ENCODE data around the gene MOGAT3.
A peak's percentile ranks its signal among the peaks of the same experiment; 100 is the strongest.

MOGAT3 gene

DNA sequence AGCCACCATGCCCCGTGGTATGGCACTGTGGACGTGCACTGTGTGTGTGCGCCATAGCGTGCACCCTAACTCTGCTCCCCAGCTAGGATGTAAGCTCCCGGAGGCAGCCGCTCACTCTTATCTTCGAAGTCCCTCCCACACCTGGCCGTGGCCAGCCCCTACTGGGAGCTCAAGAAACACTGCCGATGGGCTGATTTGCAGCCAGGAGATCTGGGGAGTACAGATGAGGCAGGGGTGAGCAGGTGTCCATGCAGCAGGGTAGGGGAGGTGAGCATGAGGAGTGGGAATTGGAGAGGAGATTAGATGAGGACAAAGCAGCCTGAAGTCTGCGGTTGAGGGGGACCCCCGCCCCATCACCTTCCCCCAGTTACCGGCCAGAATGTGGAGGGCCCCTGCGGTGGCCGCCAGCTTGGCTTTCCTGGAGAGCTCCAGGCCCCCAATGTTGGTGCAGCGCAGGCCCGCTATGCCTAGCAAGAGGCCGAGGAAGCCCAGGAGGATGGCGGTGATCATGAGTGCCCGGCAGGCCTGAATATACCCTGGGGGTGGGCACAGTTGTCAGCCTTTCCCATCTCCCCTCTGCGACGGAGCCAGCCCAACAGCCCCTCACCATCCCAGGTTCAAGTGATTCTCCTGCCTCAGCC lies 33.2 kb upstream of the MOGAT3 start:
- DNase-seq = no peak

DNA sequence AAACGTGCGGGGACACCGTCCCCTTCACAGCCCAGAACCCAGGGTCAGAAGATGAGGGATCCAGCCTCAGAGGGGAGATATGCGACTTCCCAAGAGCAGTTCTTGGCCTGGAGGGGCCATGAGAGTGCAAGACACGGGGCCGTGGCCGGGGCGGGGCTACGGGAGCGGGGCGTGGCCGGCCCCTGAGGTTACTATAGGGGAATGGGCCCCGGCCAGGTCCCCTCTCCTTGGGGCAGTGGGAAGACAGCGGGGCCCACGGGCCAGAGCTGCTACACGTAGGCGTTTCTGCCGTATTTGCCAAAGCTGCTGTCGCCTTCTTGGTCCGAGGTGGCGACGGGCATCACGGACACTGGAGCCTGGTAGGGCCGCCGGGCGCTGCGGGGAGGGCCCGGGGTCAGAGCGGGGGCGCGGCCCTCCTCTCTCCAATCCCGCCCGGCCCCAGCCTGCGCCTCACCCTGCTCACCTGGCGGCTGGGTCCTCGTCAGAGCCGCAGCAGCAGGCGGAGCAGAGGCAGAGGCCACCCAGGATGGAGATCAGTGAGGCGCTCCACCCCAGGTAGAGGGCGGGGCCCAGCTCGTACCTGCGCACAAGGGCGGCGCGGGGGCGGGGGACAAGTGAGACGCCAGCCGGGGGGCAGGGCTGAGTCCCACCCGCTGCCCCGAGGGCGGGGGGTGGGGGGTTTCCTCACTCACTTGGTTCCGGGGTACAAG lies 31.5 kb upstream of the MOGAT3 start:
- DNase-seq = no peak

DNA sequence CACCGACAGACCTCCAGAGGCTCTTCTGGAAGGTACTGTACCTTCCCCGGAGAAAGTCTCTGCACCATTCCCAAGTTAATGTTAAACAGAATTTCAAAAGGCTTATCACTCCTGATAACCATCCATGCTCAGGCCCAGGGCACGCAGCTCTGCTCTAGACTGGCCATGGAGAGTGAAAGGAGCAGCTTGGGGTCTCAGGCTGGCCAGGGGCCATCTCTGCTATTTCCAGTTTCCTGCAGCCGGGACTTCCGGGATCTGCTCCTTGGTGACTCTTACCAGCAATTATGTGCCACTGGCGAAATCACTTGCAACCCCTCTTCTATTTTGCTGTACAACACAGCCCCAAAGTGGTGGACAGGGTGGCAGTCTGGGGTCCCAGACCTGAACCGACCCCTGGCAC lies 30.8 kb upstream of the MOGAT3 start:
- DNase-seq = no peak

DNA sequence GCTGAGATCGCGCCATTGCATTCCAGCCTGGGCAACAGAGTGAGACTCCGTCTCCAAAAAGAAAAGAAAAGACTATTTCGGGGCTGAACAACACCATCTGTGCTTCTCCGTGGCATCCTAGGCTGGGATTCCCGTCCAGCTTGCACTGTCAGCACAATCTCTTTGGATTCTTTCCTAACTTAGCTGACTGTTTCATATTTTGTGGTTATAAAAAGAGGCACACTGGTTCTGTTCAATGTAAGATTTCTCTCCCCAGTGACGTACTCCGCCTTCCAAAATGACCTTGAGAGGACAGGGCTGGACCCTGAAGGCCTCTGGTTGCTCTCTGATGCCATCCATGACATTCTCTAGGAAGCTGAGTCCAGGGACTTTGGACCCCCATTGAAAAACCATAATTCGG lies 25.9 kb upstream of the MOGAT3 start:
- DNase-seq = no peak

DNA sequence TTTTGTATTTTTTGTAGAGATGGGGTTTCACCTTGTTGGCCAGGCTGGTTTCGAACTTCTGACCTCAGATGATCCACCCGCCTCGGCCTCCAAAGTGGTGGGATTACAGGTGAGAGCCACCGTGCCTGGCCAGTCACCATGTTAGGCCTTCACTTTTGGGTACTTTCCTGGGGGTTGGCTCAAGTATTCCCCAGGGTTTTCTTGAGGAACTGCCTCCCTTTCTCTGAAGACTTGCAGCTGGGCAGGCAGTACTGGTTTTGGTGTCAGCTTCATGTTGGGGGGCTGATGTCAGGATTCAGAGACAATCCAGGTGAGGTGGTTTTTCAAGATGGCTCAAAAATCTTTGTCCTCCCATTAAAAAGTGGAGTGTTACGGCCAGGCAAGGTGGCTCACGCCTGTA lies 24.8 kb upstream of the MOGAT3 start:
- no peak for DNase-seq

DNA sequence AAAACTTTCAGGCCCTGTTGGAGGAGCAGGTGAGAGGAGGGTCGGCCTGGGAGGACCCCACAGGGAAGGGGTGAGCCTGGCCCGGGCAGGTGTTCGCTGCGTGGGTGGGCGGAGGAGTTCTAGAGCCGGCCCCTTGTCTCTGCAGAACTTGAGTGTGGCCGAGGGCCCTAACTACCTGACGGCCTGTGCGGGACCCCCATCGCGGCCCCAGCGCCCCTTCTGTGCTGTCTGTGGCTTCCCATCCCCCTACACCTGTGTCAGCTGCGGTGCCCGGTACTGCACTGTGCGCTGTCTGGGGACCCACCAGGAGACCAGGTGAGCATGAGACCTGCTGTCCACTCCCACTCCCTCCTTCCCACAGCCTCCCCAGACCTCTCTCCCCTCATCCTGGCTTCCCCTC lies 22.7 kb upstream of the MOGAT3 start:
- DNase-seq = no peak

DNA sequence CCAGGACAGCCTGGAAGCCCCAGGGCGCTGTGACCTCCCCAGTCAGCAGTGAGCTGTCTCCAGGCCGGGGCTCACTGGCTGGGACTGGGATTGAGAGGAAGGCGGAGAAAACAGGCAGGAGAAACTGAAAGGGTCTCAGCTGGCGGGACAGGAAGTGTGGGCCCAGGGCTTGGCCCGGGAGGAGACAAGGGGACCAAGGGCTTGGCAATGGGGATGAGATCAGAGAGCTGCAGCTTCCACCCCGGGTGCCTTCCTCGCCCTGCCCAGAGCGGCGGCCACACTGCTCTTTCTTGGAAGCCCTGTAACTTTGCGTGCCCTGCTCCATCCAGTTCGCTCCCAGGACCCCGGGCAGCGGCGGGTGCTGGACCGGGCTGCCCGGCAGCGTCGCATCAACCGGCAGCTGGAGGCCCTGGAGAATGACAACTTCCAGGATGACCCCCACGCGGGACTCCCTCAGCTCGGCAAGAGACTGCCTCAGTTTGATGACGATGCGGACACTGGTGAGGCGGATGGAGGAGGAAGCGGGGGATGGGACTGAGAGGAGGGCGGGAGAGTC lies 21.5 kb upstream of the MOGAT3 start:
- no peak for DNase-seq

DNA sequence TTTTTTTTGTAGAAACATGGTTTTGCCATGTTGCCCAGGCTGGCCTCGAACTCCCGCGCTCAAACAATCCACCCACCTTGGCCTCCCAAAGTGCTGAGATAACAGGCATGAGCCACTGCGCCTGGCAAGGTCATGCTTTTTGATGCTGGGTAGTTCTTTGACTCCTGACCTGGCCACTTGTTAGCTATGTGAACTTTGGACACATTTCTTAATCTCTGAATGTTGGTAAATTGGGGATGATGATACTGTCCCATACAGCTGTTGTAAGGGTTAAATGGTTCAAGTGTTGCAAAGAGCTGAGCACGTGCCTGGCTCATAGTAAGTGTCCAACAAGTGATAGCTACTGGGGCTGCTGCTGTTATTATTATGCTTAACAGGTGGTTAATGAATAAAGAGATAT lies 19.5 kb upstream of the MOGAT3 start:
- DNase-seq = no peak

DNA sequence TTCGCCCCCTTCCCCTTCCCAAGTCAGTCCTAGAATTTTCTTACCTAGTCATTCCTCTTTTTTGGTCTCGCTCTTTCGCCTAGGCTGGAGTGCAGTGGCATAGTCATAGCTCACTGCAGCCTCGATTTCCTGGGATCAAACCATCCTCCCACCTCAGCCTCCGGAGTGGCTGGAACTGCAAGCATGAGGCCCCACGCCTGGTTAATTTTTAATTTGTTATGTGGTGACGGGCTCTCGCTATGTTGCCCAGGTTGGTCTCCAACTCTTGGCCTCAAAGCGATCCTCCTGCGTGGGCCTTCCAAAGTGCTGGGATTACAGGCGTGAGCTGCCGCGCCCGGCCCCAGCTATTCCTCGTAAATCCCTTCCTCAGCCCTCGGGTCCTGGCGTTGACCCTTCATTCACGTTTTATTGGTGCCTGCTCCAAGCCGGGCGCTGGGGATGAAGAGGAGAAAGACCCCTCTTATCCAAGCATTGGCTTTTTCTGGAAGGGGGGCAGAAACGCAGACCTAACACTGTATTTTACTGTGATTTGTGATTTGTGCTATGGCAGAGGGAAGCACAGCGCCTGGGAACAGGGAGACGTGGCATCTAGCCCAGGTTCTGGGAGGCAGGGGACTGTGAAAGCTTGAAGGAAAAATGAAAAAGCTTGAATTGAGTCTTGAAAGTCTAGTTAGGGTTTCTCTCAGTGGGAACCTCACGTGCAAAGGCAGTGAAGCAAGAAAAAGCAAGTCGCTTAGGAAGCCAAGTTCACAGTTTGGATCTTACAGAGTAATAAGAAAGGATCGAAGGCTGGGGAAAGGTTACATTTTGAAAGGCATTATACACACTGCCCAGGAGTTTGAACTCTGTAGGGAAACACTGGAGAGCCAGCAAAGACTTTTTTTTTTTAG lies 17.6 kb upstream of the MOGAT3 start:
- DNase-seq = no peak

DNA sequence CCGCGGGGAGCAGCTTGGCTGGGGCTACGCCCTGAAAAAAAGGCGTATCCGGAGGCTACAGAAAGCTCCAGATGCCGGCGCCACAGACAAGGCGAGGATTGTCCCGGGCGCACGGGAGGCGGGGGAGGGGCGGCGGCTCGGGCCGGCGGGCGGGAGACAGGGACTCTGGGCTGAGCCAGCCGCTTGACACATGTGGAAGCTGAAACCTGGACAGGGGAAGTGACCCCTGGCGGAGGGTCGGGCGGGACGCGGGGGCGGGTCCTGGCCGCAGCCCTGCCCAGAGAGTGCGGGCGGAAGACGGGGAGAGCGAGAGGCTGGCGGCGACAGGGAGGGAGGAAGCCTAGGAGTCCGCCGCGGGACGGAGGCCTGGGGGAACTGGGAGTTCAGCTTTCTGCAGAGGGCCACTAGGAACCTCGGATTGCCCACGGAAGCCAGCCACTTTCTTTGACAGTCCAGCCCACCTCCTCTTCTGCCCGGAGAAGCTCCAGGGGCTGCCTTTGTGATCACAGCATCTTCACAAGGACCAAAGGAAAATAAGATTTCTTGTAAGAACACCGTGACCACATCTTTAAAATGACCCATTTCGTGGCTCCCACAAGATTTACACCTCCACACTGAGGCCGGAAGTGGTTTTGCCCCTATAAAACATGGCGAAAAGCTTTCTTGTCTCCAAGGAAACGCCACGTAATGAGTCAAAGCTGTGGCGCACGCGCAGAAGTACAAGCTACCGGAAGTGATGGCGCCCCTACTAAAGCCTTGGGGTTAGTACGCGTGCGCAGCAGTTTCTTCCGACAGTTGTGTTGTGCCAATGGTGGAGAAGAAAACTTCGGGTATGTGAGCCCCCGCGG lies 16.8 kb upstream of the MOGAT3 start, which contains the start of the genes PLOD3 and ZNHIT1:
TSS of gene PLOD3 (minus strand) at position 194 of the 848 bp plus-strand sequence. CDS start 307 bp downstream, outside the sequence.
TSS of gene ZNHIT1 (plus strand) at position 778 of the 848 bp plus-strand sequence. CDS start at position 809, 31 bp downstream.
- DNase-seq = peak; percentile 79 to 97

DNA sequence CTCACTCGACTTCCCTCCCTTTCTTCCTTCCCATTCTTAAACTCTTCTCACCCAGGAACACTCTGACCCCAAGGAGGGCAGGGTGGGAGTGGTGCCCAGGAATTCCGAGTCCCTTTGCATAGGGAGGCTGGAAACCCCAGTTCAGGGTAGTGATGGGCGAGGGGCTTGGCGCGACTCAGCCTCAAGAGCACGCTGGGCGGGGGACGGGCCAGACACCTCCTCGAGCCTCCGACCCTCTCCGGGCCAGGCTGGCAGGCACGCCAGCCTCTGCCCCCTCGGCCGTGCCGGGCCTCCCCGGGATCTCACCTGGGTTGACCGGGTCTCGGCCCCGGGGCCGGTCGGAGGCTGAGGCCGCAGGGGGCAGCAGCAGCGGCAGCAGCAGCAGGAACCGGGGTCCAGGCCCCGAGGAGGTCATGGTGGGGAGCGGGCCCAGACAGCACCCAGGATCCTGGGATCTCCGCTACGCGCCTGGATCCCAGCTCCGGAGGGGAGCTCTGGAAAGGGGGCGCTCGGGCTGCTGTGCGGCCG lies 16.1 kb upstream of the MOGAT3 start:
- no peak for DNase-seq

DNA sequence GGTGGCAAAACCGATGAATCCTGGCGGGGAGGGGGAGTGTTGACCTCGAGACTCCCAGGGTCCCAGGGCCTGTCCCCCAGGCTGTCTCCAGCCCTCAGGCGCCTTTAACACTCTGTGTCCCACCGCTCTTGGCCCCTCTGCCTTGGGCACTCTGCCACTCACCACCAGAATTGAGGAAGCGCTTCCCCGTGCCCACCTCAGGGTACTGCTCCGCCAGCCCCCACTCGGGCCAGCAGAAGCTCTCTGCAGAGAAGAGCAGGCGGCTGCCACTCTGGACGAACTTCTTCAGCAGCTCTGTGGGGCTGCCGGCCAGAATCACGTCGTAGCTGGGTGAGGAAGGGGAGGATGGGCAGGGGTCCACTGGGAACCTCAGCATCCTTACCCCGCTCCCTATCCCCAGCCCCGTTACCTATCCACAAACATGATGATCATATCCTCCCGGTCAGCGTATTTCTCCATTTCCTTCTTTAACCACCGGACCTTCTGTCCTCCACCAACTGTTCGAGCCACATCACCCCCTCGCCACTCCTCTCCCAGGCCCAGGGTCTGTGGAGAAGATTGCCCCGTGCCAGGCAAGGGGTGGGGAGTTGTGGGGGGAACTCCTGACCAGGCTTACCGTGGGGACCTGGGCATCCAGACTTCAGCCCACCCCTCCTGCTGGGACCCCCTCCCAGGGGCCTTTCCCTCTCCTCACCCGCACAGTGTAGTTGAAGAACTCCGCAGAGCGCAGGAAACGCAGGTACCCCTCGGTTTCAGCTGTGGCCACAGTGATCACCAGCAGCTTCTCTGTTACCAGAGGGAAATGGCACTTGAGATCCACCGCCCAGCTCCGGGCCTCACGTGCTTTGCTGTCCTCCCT lies 15.4 kb upstream of the MOGAT3 start:
- DNase-seq = no peak

DNA sequence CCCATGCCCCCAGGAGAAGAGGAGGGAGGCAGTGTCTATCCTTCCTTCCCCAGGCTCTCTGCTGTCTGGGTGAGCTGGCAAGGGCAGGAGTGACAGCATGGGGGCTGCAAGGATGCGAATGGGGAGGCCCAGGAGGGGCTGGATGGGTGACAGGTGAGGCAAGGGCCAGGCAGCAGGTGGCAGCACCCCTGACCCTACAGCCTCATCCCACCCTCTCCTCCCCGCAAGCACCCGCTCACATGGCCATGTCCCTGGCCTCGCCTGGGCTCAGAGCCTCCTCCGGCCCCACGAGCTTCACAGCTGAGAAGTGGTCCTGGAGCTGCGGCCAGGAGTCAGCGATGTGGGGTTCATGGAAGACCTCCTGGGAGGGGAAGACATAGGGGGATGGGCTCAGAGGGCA lies 11.2 kb upstream of the MOGAT3 start:
- no peak for DNase-seq

DNA sequence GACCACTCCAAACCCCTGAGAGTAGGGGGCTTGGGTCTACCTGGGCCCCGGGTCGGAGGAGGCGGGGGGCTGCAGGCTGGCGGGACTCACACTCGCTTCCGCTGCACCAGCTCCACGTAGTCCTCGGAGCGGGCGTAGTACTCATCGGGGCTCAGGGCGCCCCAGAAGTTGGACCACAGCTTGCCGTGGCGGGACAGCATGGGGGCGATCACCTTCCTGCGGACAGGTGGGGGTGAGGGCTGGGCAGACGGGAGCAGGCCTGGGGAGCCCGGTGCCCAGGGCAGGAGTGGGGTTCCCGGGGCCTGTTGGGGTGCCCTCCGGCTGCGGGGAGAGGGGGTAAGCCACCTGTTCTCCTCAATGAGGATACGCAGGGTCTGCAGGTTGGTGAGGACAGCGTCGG lies 10.7 kb upstream of the MOGAT3 start:
- no peak for DNase-seq

DNA sequence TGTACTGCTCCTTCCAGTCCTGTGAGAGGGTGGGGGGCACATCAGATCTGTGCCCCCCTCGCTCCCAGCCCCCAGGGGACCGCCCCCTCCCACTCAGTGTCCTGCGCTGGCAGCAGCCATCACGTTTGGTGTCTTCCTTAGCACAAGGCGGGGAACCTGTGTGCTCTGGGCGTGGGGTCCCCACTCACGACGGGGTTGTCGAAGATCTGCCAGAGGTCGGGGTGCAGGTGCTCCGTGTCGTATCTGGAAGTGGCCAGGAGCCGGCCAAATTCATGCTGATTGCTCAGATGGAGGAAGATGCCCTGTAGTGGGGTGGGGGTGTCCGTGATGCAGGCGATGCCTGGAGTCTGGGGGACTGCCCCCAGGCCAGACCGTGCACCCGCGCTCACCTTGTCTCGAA lies 9.3 kb upstream of the MOGAT3 start:
- DNase-seq = no peak

DNA sequence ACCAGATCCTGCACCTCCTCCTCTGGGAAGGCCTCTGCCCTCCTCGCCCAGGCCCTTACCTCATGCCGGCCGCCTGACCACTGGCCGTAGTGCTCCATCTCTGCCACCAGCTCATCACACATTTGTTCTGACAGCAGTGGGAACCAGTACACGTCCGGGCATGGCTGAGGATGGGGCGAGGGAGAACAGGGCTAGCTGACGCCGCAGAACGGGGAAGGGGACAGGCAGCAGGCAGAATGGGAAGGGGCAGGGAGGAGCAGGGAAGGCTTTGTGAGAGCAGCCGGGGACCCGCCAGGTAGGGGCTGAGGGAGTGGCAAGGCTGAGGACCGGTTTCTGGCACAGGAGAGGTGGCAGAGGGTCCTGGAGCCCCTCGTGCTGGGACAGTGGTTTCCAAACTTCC lies 8.0 kb upstream of the MOGAT3 start:
- no peak for DNase-seq

DNA sequence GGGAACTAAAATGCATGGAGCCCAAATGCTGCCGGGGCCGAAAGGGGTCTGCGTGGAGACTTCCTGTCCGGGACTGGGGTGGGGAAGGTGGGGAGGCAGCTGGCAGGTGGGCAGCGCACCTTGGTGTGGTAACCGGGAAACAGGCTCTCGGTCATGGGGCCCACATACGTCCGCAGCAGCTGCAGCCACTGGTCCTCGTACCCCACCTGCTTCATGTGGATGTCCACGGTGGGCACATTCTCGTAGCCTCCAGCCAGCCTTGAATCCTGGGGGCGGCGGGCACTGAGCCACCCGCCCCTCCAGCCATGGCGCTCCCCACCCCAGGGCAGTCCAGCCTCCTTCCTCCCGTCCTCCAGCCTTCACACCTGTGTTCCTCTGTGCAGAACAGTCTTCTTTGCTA lies 6.6 kb upstream of the MOGAT3 start:
- DNase-seq = no peak

DNA sequence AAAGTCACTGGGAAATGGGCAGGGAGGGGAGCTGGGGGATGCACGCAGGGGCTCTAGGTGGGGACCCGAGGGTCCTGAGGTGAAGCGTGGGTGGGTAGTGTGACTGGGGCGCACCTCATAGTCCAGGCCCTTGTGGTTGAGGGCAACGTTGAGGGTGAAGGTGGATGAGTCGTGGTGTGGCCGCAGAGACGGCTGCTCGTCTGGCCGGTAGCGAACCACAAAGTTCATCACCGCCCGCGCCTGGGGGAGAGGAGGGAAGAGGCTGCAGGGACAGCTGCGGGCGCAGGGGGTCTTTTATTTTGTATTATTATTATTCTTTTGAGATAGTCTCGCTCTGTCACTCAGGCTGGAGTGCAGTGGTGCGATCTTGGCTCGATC lies 5.8 kb upstream of the MOGAT3 start:
- no peak for DNase-seq

DNA sequence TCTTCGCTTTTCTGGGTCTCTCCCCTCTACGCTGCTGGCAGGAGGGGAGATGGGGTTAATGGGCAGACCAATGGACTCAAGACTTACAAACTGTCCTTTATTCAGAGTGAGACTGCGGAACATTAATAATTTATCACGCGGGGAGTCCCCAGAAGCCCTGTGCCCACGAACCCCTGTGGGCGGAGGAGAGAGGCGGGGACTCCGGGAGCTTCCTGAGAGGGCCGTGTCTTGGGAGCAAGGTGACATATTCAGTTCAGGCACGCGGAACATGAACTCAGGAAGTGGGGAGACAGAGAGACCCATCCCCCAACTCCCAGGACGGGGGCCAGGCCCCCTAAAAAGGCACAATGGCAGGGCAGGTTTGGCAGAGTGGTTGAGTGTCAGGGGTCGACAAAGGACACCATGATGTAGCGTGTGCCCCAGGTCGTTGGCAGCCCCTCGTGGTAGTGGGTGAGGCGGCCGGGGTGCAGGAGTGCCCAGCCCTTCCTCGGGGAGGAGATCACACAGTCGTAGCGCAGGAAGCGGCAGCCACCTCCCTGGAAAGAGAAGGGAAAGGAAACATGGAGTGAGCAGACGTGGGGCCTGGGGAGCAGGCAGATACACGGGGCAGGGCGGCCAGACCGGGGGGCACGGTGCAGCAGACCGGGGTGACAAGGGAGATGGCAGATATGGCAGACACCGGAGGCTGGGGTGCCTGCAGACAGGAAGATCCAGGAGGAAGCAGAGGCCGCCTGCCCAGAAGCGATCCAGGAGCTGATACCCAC lies 5.2 kb upstream of the MOGAT3 start:
- DNase-seq = no peak
